B cell (primary cell): ENCODE measurements around the gene KPNB1. TPM values are rescaled to one million over a fixed set of nuclear protein-coding genes. Genes with fewer than 3 reads are reported as not detected.

Experiments
- ATAC-seq: fragments of 200-7000 bp; cut with Tn5 transposase; one replicate; pipeline ENCODE4 v1.10.0; 2021; ENCODE audit warnings: low read depth, mild to moderate bottlenecking, moderate number of reproducible peaks, moderate library complexity
- CTCF ChIA-PET: fragments of 350-600 bp; sonication (Branson Sonifier 250); formaldehyde crosslinking; loops from one replicate; lab custom pipeline; 2021; ENCODE audit warnings: antibody characterized with exemption, inconsistent platforms; lab: Charles Lee
- POLR2A ChIA-PET: fragments of 350-600 bp; sonication (Branson Sonifier 250); formaldehyde crosslinking; loops from one replicate; lab custom pipeline; 2021; ENCODE audit warnings: antibody characterized with exemption; lab: Charles Lee
- DNase-seq: peaks from one replicate; pipeline ENCODE4 v3.0.0; 2013
- H2AFZ ChIP-seq: 2 replicates; pipeline ENCODE4 v1.6.1; 2012; ENCODE audit warnings: mild to moderate bottlenecking, low read depth, low read length; ENCODE audit not compliant: insufficient read depth, poor library complexity, severe bottlenecking
- H3K27ac ChIP-seq, 2 donors: 1 replicate in 1 of 2; 2 replicates in 1 of 2; pipeline ENCODE4 v1.5.1; 2012 to 2013; ENCODE audit warnings: low read length in 2 of 2, mild to moderate bottlenecking in 2 of 2, moderate library complexity in 1 of 2
- H3K27me3 ChIP-seq, 4 experiments: fragments of 200-600 bp in 1 of 4; sonication (generic) in 1 of 4; replicated peaks in 1 of 4; 1 replicate in 2 of 4; 2 replicates in 2 of 4; pipeline versions ENCODE4 v1.6.1 to v1.7.0; 2013 to 2016; ENCODE audit warnings: low read length in 3 of 4, mild to moderate bottlenecking in 2 of 4, mixed read lengths in 1 of 4, moderate library complexity in 1 of 4; ENCODE audit not compliant: insufficient read depth in 4 of 4, control insufficient read depth in 3 of 4; ENCODE audit errors: control extremely low read depth in 1 of 4
- H3K36me3 ChIP-seq, 2 experiments: replicated peaks in 1 of 2; 1 replicate in 1 of 2; 2 replicates in 1 of 2; pipeline versions ENCODE4 v1.6.1 to v1.7.1; 2013; ENCODE audit warnings: low read length in 1 of 2; ENCODE audit not compliant: insufficient read depth in 2 of 2, control insufficient read depth in 1 of 2; ENCODE audit errors: control extremely low read depth in 1 of 2, extremely low read depth in 1 of 2
- H3K4me1 ChIP-seq, 2 donors: fragments of 200-600 bp in 1 of 2; sonication (generic) in 1 of 2; 1 replicate in 1 of 2; 2 replicates in 1 of 2; pipeline versions ENCODE4 v1.5.1 to v1.6.1; 2013 to 2017; ENCODE audit warnings: low read length in 2 of 2; ENCODE audit not compliant: control insufficient read depth in 2 of 2, insufficient read depth in 2 of 2
- H3K4me2 ChIP-seq: replicated peaks from 2 replicates; pipeline ENCODE3; 2012; ENCODE audit warnings: mild to moderate bottlenecking, low read depth, low read length; ENCODE audit not compliant: poor library complexity, severe bottlenecking
- H3K4me3 ChIP-seq, 5 experiments: fragments of 200-600 bp in 1 of 5; sonication (generic) in 1 of 5; 1 replicate in 3 of 5; 2 replicates in 2 of 5; pipeline versions ENCODE4 v1.5.1 to v1.7.0; 2011 to 2016; ENCODE audit warnings: low read length in 4 of 5, mild to moderate bottlenecking in 4 of 5, low read depth in 2 of 5, control low read depth in 1 of 5, moderate library complexity in 1 of 5; ENCODE audit not compliant: insufficient read depth in 1 of 5; ENCODE audit errors: control extremely low read depth in 1 of 5, extremely low read depth in 1 of 5
- H3K79me2 ChIP-seq: fragments of 200-600 bp; sonication (generic); one replicate; pipeline ENCODE4 v1.6.0; 2016; ENCODE audit warnings: low read length; ENCODE audit not compliant: control insufficient read depth, insufficient read depth
- H3K9ac ChIP-seq: fragments of 200-600 bp; sonication (generic); 2 replicates; pipeline ENCODE4 v1.6.1; 2017; ENCODE audit warnings: mild to moderate bottlenecking, low read length, moderate library complexity
- H3K9me3 ChIP-seq, 3 donors: one replicate each; pipeline versions ENCODE4 v1.6.1 to v1.7.1; 2013; ENCODE audit warnings: low read length in 2 of 3; ENCODE audit not compliant: control insufficient read depth in 2 of 3, insufficient read depth in 1 of 3; ENCODE audit errors: control extremely low read depth in 1 of 3
- H4K20me1 ChIP-seq: 2 replicates; pipeline ENCODE4 v1.6.0; 2012; ENCODE audit warnings: mild to moderate bottlenecking, low read length; ENCODE audit not compliant: insufficient read depth, control insufficient read depth, poor library complexity, severe bottlenecking
- H3K27ac Mint-ChIP-seq: one replicate; pipeline ENCODE4 v1.8.0; 2021; ENCODE audit warnings: mixed read lengths
- H3K27me3 Mint-ChIP-seq: one replicate; pipeline ENCODE4 v1.8.0; 2021; ENCODE audit warnings: mixed read lengths
- H3K4me1 Mint-ChIP-seq: one replicate; pipeline ENCODE4 v1.8.0; 2021; ENCODE audit warnings: mixed read lengths
- H3K4me3 Mint-ChIP-seq: one replicate; pipeline ENCODE4 v1.8.0; 2021; ENCODE audit warnings: mixed read lengths
- H3K9me3 Mint-ChIP-seq: one replicate; pipeline ENCODE4 v1.8.0; 2022; ENCODE audit warnings: mixed read lengths; ENCODE audit not compliant: insufficient read depth
- EZH2 ChIP-seq: IDR thresholded peaks from 2 replicates; pipeline ENCODE4 v1.6.1; 2012; ENCODE audit warnings: borderline replicate concordance, low read depth, mild to moderate bottlenecking, moderate library complexity, low read length; ENCODE audit not compliant: insufficient read depth, poor library complexity, severe bottlenecking
- WGBS: methylation state at CpG from one replicate; pipeline ENCODE4 v1.1.5; 2013; ENCODE audit warnings: missing lambda C conversion rate; ENCODE audit not compliant: insufficient coverage; 5-methylcytosine and 5-hydroxymethylcytosine counted together
- intact Hi-C: fragments of 100-400 bp; cut with micrococcal nuclease; formaldehyde crosslinking; loops from one replicate; pipeline ENCODE4 v1.10.0; 2022
- polyA plus RNA-seq: library from polyadenylated mRNA; depleted of rRNA; stranded (reverse); fragments of >200 nt; gene quantifications from 2 replicates; pipeline ENCODE4 v1.2.3, GENCODE V29; 2012
- total RNA-seq, 2 donors: library from RNA; stranded (reverse); fragments of 120-200 nt in 1 of 2; gene quantifications; 1 replicate in 1 of 2; 2 replicates in 1 of 2; pipeline versions ENCODE4 v1.2.3 to v1.2.4, GENCODE V29; 2013 to 2022
- TF ChIP-seq, protein P1 (sequence below): fragments of 200-600 bp; IDR thresholded peaks from one replicate; pipeline ENCODE4 v1.8.0; 2022; ENCODE audit warnings: antibody characterized with exemption, mild to moderate bottlenecking

KPNB1 gene
- total and polyA plus RNA-seq, 2 donors (not counting 1 experiment from before 2014, with no cell fraction given) = 60.6 to 278 TPM

DNA sequence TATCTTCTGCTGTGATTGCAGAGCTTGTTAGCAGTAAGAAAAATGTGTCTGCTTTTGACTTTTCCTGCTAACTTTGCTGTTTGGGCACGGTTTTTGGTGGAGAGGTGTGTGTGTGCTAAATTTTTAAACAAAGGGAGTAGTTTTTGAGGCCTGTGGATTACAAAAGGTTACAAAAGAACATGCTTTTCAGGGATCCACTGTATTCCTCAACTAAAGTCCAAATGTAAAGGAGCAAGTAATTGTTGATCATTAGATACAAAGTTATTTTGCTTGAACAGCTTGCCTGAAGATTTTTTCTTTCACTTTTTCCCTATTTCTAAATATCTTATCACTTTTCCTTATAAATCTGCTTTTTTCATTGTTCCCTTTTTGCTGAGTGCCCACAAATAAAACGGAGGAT lies 2.0 kb downstream of the KPNB1 start:
- Histone ChIP-seq H3K79me2 (peaks cover 70% of the 10 kb centered on the region), H3K27ac (peak overlapping the region in 1 of 2 donors; percentile 54), H3K36me3 (peaks cover 5 to 47% of the 10 kb centered on the region in 2 experiments), H3K4me2 (peak overlapping the region; percentile 44), H4K20me1 (peaks cover 39% of the 10 kb centered on the region), H3K9me3 (no peaks in the 10 kb centered on the region), H2AFZ (no peak overlapping the region), H3K27me3 (no peaks in the 10 kb centered on the region), H3K4me3 (no peak overlapping the region), H3K4me1 (peaks cover 32% of the 10 kb centered on the region in 2 donors), H3K9ac (no peak overlapping the region)
- DNase-seq (no peak), ATAC-seq (no peak)
- ChIA-PET POLR2A (interaction anchor here (1.0 kb wide), 1 partner anchor 43 kb away, joined by 9 read pairs; no protein-coding TSS in a partner anchor), CTCF (interaction anchor here (11.8 kb wide), 1 partner anchor 13 kb away, joined by 108 read pairs; no protein-coding TSS in a partner anchor)
- intact Hi-C loops = loop anchor here (2.0 kb wide), 1 partner anchor 41 kb away; no protein-coding TSS in a partner anchor
- 38% methylated on average over 1 of the region's 2 CpGs for WGBS
- Mint-ChIP-seq H3K4me1 (peaks cover 57% of the 10 kb centered on the region), H3K9me3 (no peaks in the 10 kb centered on the region), H3K4me3 (peak overlapping the region; percentile 35), H3K27ac (peak overlapping the region; percentile 50), H3K27me3 (no peaks in the 10 kb centered on the region)
- no peak for TF ChIP-seq EZH2
- TF ChIP-seq, protein P1, sequence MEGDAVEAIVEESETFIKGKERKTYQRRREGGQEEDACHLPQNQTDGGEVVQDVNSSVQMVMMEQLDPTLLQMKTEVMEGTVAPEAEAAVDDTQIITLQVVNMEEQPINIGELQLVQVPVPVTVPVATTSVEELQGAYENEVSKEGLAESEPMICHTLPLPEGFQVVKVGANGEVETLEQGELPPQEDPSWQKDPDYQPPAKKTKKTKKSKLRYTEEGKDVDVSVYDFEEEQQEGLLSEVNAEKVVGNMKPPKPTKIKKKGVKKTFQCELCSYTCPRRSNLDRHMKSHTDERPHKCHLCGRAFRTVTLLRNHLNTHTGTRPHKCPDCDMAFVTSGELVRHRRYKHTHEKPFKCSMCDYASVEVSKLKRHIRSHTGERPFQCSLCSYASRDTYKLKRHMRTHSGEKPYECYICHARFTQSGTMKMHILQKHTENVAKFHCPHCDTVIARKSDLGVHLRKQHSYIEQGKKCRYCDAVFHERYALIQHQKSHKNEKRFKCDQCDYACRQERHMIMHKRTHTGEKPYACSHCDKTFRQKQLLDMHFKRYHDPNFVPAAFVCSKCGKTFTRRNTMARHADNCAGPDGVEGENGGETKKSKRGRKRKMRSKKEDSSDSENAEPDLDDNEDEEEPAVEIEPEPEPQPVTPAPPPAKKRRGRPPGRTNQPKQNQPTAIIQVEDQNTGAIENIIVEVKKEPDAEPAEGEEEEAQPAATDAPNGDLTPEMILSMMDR = no peak

DNA sequence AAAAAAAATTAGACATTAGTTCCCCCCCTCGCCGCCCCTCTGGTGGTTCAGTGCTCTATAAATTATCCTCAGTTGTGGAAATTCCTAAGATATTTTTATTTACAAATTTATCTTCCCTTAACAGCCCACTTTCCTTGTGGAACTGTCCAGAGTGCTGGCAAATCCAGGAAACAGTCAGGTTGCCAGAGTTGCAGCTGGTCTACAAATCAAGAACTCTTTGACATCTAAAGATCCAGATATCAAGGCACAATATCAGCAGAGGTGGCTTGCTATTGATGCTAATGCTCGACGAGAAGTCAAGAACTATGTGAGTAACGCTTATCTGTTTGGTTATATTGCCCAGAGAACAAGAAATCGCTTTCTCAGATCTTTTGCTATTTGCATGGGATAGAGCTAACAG lies 2.9 kb downstream of the KPNB1 start:
- no peak overlapping the region for H2AFZ ChIP-seq
- DNase-seq (no peak), ATAC-seq (no peak)
- H3K4me3 ChIP-seq = no peak overlapping the region
- CTCF ChIA-PET = interaction anchor here (1.8 to 11.8 kb wide), 2 partner anchors 12 to 37 kb away, joined by 4 to 108 read pairs; no protein-coding TSS in a partner anchor
- H3K4me2 ChIP-seq = peak overlapping the region; percentile 44
- TF ChIP-seq EZH2 = no peak
- TF ChIP-seq, protein P1 = no peak
- peak overlapping the region in 1 of 2 donors; percentile 54 for H3K27ac ChIP-seq
- Mint-ChIP-seq H3K9me3 (no peaks in the 10 kb centered on the region), H3K27ac (peak overlapping the region; percentile 37), H3K4me1 (peaks cover 56% of the 10 kb centered on the region), H3K4me3 (peak overlapping the region; percentile 53), H3K27me3 (no peaks in the 10 kb centered on the region)
- H3K9me3 ChIP-seq = no peaks in the 10 kb centered on the region
- H3K9ac ChIP-seq = no peak overlapping the region
- peaks cover 8 to 55% of the 10 kb centered on the region in 2 experiments for H3K36me3 ChIP-seq
- peaks cover 74% of the 10 kb centered on the region for H3K79me2 ChIP-seq
- H3K27me3 ChIP-seq = no peaks in the 10 kb centered on the region
- intact Hi-C loops = no loop called here
- POLR2A ChIA-PET = interaction anchor here (0.6 kb wide), 1 partner anchor 11 kb away, joined by 3 read pairs; no protein-coding TSS in a partner anchor
- WGBS = no CpG with 5 or more reads among the region's 6 CpGs
- peaks cover 32% of the 10 kb centered on the region in 2 donors for H3K4me1 ChIP-seq
- H4K20me1 ChIP-seq = peaks cover 40% of the 10 kb centered on the region
